ENCODE measurements around the gene DNAH2. TPM values are rescaled to one million over a fixed set of nuclear protein-coding genes. Genes with fewer than 3 reads are reported as not detected.
"Not testable (repeated sequence)": the region's sequence is repeated elsewhere in the genome, so short reads cannot be mapped to it uniquely, and the experiment has no call there.

Gene DNAH2
- total RNA-seq, 1 experiment from 2014 or later: not detected

GRCh38 chr17:7849751-7850504 is 132.4 kb downstream of the DNAH2 start:
- no peak for DNase-seq (ENCODE audit: low spot score)

GRCh38 chr17:7850701-7851437 is 133.3 kb downstream of the DNAH2 start:
- DNase-seq (ENCODE audit: low spot score): no peak

DNA sequence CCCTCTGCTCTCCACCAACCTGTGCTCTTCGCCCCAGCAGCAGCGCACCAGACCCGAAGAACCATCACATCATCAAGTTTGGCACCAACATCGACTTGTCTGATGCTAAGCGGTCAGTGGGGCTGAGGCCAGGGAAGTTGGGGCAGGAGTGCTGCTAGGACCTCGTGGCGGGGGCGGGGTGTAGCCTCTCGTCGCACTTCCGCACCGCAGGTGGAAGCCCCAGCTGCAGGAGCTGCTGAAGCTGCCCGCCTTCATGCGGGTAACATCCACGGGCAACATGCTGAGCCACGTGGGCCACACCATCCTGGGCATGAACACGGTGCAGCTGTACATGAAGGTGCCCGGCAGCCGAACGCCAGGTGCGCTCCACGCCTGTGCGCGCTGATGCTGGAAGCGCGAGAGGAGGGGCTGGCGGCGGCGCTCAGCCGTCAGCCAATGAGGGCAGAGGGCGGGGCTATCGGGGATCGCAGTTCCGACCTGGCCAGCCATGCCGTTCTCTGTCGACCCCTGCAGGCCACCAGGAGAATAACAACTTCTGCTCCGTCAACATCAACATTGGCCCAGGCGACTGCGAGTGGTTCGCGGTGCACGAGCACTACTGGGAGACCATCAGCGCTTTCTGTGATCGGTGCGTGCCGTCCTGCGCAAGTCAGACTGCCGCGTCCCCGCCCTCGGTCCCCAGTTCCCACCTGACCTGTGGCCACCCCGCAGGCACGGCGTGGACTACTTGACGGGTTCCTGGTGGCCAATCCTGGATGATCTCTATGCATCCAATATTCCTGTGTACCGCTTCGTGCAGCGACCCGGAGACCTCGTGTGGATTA is 134.1 kb downstream of the DNAH2 start:
- DNase-seq (ENCODE audit: low spot score): peak; percentile 91

DNA sequence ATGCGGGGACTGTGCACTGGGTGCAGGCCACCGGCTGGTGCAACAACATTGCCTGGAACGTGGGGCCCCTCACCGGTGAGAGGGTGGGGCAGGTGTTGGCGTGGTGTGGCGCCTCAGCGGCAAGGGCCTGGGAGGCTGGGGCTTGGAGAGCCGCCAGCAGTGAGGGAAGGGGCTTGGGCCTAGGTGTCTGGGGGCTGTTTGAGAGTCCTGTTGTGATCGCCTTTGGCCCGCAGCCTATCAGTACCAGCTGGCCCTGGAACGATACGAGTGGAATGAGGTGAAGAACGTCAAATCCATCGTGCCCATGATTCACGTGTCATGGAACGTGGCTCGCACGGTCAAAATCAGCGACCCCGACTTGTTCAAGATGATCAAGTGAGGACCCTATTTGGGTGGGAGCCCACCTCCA is 134.7 kb downstream of the DNAH2 start:
- no peak for DNase-seq (ENCODE audit: low spot score)

- no peak for DNase-seq (ENCODE audit: low spot score)
These were observed 135.6 kb downstream of the DNAH2 start for GRCh38 chr17:7852919-7853690.

DNA sequence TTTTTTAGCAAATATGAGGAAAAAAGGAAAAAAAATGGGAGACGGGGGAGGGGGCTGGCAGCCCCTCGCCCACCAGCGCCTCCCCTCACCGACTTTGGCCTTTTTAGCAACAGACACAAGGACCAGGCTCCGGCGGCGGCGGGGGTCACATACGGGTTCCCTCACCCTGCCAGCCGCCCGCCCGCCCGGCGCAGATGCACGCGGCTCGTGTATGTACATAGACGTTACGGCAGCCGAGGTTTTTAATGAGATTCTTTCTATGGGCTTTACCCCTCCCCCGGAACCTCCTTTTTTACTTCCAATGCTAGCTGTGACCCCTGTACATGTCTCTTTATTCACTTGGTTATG is 136.1 kb downstream of the DNAH2 start:
- no peak for DNase-seq (ENCODE audit: low spot score)

GRCh38 chr17:7854078-7854777 is 136.7 kb downstream of the DNAH2 start:
- no peak for DNase-seq (ENCODE audit: low spot score)

GRCh38 chr17:7854851-7855659 is 137.5 kb downstream of the DNAH2 start, which contains the start of gene TMEM88:
TSS of gene TMEM88 (plus strand) at chr17:7855066. CDS start at chr17:7855075, 9 bp downstream.
- no peak for DNase-seq (ENCODE audit: low spot score)

DNA sequence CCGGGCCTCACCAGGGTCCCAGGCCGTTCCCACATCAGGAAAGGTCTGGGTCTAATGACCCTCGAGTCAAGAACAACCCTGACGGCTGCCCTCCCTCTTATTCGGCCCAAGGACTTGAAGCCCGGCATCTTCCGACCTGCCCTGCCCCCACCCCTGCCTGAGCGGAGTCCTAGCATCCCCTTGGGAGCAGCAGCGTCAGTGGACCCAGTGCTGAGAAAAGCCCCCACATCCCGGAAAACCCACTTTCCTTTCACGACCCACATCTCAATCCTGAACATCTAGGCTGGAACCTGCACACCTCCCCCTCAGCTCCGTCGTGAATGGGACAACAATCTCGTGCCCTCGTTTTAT is 138.1 kb downstream of the DNAH2 start:
- no peak for DNase-seq (ENCODE audit: low spot score)

- peak; percentile 29 for DNase-seq (ENCODE audit: low spot score)
These were observed 138.7 kb downstream of the DNAH2 start for GRCh38 chr17:7856011-7856810.

DNA sequence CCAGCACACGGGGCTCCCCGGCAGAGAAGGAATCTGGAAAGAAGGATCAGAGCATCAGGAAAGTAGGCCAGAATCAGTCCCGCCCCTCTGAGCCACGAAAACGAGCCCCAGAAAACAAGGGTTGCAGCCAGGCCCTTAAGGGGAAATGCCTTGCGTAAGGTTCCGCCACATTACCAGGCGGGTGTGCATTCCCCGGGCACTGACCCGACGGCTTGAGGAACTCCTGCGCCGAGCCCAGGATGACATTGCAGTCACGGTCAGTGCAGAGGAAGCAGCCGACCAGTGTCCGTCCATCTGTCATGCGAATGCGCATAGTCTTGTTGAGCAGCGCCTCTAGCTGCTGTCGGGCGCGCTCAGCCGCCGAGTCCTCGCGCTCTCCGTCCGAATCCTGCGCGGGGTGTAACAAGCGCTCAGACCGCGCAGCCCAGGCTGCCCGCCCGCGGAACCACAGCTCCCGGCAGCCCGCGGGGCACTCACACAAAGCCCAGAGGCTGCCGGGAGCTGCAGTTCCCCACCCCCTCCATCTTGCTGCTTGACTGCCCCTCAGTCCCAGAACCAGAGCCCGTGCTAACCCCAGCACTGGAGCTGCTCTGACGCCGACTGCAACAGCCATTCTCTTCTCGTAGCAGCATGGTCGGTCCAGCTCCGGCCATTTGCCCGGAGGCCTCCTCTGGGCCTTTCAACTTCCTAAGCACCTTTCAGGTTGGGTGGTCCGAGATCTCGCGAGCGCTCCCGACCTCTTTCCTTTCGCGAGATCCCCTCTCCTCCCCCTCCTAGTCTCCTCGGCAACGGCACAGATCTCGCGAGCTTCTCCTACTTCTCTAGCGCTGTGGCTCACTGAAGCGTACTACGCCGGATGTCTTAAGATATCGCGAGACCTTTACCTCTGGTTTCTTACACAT is 139.5 kb downstream of the DNAH2 start, which contains the start of gene NAA38:
NAA38 (minus strand) TSS at position 749 of the 902 bp plus-strand sequence; CDS start at position 653, 96 bp downstream.
- peak; percentile 93 for DNase-seq (ENCODE audit: low spot score)

GRCh38 chr17:7857713-7858521 is 140.4 kb downstream of the DNAH2 start, which contains the start of gene CYB5D1:
TSS of gene CYB5D1 (plus strand) at chr17:7858003. CDS start at chr17:7858135, 132 bp downstream.
- DNase-seq (ENCODE audit: low spot score): peak; percentile 87

DNA sequence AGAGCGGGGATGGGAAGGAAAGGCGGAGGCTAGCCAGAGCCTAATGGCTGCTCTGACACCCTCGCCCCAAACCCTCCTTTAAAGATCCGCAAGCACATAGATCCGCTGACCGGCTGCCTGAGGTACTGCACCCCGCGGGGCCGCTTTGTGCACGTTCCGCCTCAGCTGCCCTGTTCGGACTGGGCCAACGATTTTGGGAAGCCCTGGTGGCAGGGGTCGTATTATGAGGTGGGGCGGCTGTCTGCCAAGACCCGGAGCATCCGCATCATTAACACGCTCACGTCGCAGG is 140.9 kb downstream of the DNAH2 start:
- no peak for DNase-seq (ENCODE audit: low spot score)

DNA sequence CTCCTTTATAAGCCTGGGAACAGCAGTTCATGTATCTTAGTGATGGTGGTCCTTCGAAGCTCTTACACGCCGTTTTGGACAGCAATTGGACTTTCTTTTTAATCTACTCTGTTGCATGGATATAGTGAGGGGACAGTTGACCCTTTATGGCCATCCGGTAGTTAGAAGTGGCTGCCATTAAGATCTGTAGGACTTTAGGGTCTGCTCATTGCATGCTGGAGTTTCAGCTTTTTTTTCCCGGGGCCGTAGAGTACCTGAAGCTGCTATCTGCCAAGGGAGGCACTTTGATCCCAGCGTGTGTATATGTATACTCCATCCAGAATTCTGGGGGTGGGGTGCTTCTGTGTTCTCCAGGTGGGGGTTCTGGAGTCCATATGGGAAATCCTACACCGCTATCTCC is 141.5 kb downstream of the DNAH2 start:
- no peak for DNase-seq (ENCODE audit: low spot score)

DNA sequence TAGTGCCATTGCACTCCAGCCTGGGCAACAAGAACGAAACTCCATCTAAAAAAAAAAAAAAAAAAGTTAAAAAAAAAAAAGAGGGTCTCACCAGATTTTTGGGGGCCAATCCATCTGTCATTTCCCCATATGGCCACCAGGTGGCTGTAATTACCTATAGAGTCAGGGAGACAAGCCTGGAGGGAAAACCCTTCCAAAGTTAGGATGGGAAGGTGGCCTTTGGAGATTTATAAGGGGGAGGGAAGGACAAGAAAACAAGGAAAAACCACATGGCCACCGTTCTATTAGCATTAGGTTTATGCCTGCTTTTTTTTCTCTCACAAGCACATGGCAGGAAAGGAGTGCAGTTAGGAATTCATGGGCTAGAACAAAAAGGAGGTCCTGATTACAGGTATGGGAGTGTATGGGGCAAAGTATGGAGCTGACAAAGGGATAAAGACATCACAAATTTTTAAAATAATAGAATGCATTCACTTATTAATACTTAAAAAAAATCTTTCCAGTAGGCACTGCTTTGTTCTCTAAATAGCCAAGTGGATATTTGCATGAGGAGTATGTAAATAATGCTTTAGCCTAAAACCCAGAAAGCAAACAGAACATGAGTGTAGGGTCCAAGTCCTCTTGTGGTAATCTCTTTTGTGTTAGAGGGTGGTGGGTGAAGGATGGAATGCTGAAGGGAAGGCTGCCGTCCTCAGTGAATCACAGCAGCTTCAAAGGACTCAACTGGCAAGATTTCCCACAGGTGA is 145.3 kb downstream of the DNAH2 start:
- peak; percentile 50 for DNase-seq (ENCODE audit: low spot score)

DNA sequence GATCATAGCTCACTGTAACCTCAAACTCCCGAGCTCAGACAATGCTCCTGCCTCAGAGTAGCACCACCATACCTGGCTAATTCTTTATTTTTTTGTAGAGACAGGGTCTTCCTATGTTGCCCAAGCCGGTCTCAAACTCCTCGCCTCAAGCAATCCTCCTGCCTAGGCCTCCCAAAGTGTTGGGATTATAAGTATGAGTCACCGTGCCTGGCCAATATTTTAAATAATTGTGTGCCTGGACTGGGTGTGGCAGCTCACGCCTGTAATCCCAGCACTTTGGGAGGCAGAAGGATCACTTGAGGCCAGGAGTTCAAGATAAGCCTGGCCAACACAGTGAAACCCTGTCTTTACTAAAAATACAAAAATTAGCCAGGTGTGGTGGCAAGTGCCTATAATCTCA is 146.8 kb downstream of the DNAH2 start:
- DNase-seq (ENCODE audit: low spot score): not testable (repeated sequence)

All from HT-29 (cell line).